ENCODE data around the gene MYEF2.

MYEF2 gene

GRCh38 chr15:48144889-48145288 is 33.2 kb downstream of the MYEF2 start:
- no peak for DNase-seq

- DNase-seq: no peak
Measured at GRCh38 chr15:48143856-48144255, 34.2 kb downstream of the MYEF2 start.

DNA sequence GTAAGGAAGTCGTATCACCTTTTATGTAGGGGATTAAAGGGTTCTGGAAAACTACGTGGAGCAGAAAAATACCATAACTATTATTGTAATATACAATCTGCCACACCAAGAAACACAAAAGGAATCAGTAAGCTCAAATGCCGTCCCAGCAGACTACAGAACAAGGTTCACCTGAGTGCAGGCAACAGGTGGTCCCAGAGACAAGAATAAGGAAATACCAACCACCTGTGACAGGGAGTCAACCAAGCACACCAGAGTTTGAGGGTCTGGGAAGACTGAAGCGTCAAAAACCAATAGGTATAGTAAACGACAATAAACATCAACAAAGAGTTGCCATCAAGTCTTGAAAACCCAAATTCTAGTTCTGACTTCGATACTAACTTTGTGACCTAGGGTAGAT is 45.2 kb downstream of the MYEF2 start:
- DNase-seq: no peak

DNA sequence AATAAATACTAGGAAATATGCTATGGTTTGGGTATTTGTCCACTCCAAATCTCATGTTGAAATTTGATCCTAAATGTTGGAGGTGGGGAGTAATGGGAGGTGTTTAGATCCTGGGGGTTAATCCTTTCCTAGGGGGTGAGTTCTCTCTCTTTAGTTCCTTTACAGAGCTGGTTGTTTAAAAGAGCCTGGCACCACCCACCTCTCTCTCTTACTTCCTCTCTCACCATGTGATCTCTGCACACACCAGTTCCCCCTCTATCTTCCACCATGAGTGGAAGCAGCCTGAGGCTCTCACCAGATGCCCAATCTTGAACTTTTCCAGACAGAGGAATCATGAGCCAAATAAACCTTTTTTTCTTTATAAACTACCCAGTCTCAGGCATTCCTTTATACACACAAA is 46.8 kb downstream of the MYEF2 start:
- DNase-seq: no peak

DNA sequence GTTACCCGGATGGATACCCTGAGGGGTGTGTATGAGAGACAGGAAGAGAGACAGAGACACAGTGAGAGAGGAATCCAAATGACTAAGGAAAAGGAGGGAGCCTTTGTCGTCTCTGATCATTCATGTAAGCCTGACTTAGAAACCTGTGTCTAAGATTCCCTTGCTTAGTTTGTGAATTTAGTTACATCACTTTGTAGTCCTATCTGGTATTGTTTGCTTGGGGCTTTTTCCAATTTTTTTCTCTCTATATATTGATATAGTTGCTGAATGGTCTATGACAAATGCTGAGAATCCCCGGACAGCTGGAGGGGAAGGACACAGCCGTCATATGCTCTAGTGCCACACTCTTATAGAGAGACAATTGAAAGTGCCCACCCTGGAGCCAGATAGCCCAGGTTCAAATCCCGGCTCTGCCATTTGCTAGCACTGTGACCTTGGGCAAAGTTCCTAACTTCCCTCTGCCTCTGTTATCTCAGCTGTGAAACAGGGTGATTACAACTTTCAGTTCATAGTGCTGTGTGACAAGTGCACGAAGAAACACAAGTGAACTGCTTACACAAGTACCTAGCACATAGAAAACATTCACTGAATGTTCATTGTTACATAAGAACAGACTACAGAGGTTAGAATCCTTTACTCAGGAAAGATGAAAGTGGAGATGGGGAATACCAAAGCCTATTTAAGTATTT is 51.3 kb downstream of the MYEF2 start:
- DNase-seq: no peak

GRCh38 chr15:48121849-48122248 is 56.2 kb downstream of the MYEF2 start:
- no peak for DNase-seq

- no peak for DNase-seq
Measured at GRCh38 chr15:48120745-48121144, 57.4 kb downstream of the MYEF2 start, which contains the start of gene SLC24A5. SLC24A5 (plus strand) TSS chr15:48120990; CDS start chr15:48121045, 55 bp downstream.

DNA sequence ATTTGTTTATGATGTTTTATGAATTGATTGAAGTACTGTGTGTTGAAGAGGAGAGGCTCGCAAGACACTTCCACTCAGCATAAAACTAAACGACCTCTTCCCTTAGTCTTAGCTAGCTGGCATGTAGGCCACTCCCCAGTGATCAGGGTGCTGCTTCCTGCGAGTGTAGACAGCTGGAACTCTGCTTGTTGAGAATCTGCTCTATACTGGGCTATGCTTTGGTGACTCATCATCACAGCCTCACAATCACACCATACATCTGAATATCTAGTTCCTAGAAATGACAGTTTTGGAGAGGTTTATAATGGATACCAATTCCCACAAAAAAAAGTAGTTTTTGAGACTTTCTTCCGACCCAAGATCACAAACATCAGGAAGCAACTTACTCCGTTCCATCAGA is 58.8 kb downstream of the MYEF2 start:
- no peak for DNase-seq

DNA sequence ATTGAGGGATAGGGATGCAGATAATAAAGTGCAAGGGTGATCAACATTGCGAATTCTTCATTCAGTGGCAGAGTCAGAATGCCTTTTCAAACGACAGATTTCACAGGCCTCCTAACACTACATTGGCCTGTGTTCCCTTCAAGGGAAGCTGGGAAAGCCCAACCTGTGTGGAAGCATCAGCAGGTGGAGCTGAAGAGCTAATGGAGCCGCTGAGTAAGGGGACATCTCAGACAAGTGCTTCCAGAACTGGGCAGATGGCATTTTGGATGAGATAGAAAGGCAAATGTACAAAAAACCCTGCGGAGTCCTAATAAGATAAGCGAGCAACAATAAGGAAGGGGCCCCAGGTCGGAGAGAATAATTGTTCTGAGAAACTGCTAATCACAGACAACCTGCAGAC is 65.9 kb downstream of the MYEF2 start:
- DNase-seq: no peak

- DNase-seq: no peak
Measured at GRCh38 chr15:48109856-48110531, 68.1 kb downstream of the MYEF2 start.

DNA sequence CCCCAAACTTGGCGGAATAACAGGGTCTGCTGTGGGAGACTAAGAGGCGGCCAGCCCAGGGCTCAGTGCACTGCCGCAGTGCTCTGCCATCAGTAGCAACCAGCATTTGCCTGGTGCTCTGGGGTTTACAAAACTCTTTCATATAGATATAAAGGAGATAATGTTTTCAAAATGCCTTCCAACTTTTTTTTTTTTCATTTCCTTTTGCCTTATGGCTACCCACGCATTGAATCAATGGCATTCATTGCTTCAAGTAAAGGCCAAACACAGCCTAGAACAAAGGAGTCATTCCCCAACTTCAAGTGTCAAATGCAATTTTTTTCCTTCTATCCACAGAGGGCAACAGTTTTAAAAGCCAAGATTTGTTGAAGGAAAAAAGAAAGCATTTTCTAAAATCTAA is 68.9 kb downstream of the MYEF2 start:
- DNase-seq: no peak

DNA sequence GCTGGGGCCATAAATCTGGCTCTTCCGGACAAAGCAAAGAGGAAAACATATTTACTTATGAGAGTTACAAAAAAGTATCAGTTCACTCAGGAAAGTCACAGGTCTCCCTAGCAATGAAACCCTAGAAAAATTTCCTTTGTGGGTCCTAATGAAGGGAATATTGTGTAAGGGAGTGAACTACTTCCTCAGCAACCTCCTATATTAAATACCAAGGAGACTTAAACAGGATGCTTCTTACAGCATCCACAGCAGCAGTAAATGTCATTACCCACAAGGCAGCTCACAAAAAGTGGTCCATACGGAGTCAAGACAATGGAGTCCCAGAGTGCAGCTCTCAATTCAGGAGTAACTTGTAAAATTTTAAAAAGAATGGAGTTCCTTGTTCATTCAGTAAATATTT is 72.2 kb downstream of the MYEF2 start:
- DNase-seq: no peak

DNA sequence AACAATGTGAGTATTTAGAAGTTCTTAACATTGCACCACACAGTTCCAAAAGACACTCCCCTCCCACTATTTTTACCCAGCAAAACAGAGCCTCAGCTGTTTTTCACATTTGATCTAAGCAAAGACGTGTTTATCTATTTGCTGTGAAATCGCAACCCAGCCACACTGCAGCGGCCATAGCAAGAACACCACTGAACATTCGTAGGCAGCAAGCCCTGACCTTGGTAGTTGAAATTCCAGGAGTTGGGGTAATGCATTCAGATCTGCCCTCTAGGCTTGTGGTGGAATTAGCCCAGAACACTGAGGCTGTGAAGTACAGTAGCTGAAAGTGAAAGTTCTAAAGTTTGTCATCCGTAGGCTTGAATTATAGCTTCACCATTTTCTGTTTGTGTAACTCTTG is 74.4 kb downstream of the MYEF2 start:
- no peak for DNase-seq

DNA sequence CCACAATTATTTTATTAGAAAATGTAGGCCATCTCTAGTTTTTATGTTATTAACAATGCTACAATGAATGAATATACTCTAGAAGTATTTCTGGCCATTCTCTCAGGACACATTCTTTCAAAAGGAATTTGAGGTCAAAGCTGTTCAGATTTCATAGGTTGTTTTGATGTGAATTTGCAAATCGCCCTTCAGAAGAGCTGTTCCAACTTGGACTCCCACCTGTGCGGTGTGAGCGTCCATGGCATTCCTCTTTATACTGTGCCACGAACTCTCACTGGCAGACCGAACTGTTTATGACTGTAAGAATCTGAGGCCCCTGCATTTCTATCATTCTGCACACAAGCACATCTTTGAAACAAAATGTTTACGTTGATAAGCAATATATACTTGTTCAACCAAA is 75.9 kb downstream of the MYEF2 start:
- no peak for DNase-seq

GRCh38 chr15:48101376-48101961 is 76.6 kb downstream of the MYEF2 start:
- DNase-seq: no peak

DNA sequence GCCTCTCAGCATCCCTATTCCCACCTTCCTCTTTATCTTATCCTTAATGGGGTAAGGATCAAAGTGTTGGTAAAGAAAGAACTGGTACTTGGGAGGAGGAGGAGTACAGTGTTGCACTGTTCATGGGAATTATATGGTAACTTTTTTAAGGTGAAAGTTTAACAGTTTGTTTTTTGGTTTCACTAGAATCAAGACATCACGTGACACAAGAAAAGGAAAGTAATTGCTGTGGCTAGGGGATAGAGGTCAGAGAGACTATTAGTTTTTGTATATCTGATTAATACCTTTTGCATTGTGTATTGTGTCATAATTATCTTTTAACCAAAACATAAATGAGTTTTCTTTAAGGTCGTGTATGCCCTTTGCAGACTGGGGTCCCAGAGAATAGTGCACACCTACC is 80.8 kb downstream of the MYEF2 start:
- DNase-seq: no peak

DNA sequence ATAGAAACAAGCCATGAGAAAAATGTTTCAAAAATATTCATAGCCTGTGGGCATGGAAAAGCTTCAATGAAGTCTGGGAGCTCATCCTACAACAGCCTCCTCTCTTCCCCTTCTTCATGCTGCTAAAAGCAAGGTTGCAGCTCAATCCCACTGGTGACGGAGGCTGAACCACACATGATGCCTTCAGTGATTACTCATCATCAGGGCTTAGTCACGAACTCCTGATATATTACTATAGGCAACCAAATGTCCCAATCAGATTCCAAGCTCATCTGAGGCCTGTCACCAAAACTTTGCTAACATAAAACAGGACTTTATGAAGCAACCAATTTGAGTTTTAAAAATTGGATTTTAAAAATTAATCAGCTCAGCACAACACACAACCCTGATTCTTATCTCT is 81.3 kb downstream of the MYEF2 start:
- DNase-seq: no peak

- no peak for DNase-seq
Measured at GRCh38 chr15:48096355-48096786, 81.7 kb downstream of the MYEF2 start.

DNA sequence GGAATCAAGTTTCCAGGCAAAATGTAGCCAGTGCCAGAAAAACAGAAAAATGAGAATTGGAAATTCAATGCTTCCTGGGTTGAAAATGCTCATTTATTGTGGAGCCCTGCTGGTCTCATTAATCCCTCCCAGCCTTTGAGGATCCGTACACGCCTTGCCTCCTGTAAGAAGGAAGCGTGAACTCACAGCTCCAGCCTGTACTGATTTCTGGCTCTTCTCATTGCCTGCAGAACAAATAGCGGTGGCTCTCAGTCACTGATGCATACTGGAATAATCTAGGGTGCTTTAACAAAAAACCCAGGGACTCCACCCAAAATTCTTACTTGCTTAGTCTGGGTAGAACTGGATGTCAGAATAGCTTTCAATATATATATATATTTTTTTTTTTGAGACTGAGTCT is 86.6 kb downstream of the MYEF2 start:
- DNase-seq: no peak

DNA sequence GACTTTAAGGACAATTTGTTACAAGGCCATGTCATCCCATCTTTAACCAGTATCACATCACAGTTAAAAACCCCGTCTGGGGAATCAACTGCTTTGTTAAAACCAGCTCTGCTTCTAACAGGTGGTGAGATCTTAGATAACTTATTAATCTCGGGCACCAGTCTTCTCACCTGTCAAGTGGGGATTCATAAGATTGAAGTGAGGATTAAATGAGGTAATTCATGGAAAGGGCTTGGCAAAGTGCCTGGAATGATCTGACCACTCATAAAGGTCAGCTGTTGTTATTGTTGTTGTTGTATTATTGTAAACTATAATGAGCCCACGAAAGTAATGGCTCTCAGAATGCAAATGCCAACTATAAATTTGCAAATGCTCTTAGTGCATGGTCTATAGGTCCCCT is 87.4 kb downstream of the MYEF2 start:
- DNase-seq: no peak

- DNase-seq: no peak
Measured at GRCh38 chr15:48090115-48090514, 88.0 kb downstream of the MYEF2 start.

- DNase-seq: no peak
Measured at GRCh38 chr15:48089702-48090101, 88.4 kb downstream of the MYEF2 start.

DNA sequence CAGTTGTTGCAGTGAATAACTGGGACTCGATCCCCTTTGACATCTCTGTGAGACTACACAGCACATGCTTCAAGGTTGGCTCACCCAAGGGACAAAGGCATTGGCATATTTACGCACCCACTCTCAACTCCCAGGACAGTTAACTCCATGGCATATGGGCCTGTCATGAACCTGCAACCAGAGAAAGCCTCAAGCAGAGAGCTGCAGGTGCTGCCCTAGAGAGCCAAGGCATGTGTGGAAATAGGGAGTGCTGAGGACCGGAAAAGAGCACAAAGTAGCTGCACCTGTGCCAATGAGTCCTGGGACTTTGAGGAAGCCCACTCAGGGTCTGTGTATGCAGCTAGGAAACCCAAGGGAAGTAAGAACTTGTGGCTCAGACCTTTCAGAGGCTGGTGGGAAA is 90.3 kb downstream of the MYEF2 start:
- no peak for DNase-seq

DNA sequence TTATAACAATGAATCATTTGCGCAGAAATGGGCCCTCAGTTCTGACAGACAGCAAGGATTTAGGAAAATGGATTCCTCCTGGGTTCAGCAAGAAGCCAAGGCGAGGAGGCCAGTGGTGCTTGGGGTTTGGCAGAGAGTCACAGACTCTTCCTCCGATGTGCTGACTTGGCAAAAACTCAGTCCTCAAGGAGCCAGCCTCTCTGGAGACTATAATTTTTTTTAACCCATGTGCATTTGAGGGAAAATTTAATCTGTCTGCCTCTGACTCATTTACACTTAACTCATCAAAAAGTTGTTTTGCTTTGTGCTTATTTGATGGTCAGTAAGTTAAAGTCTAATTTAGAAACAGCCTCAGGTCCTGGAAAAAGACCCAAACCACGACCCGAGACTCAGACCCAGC is 91.5 kb downstream of the MYEF2 start:
- peak; percentile 50 for DNase-seq

Measured in right forelimb (tissue), 1 donor.